HG02943 (cell line): ENCODE results near the gene KIN.
"Not testable (repeated sequence)": the region's sequence is repeated elsewhere in the genome, so short reads cannot be mapped to it uniquely, and the experiment has no call there.

Experiments
- ATAC-seq: cut with Tn5 transposase; IDR thresholded peaks from one replicate; pipeline ENCODE4 v1.9.1; 2021; ENCODE audit warnings: mild to moderate bottlenecking, low read depth, moderate library complexity; ENCODE audit not compliant: unreplicated experiment

The KIN gene, protein sequence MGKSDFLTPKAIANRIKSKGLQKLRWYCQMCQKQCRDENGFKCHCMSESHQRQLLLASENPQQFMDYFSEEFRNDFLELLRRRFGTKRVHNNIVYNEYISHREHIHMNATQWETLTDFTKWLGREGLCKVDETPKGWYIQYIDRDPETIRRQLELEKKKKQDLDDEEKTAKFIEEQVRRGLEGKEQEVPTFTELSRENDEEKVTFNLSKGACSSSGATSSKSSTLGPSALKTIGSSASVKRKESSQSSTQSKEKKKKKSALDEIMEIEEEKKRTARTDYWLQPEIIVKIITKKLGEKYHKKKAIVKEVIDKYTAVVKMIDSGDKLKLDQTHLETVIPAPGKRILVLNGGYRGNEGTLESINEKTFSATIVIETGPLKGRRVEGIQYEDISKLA

DNA sequence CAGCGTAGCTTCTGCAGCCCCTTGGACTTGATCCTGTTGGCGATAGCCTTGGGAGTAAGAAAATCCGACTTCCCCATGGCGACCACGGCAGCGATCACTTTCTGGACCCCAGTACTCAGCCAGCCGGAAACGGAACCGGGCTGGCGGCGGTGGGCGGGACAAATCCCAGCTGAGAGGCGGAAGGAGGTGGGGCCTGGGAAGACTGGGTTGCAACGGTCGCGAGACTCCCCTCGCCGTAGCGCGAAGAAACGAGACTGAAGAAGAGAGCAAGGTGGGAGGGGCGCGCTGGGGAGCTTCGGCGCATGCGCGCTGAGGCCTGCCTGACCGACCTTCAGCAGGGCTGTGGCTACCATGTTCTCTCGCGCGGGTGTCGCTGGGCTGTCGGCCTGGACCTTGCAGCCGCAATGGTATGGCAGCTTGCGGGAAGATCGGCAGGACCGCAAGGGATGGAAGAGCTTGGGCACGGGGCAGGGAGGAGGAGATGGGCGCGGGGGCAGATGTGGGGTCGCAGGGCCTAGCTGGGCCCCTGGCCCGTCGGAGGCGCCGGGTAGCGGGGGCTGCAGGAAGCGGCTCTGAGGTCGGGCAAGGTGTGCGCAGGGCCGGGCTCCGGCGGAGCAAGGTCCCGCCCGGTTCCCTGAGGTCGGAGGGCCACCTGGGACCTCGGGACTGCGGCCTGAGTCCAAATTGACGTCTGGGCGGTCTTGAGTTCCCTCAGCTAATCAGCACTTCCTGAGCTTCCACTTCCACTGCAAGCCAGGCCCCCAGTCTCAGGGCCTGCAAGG is at the start of gene KIN, which contains the start of gene ATP5F1C:
Gene KIN, minus strand, starts transcription at position 137 of the 782 bp plus-strand sequence. Its CDS starts 60 bp downstream, at position 77.
Gene ATP5F1C, plus strand, starts transcription at position 321 of the 782 bp plus-strand sequence. Its CDS starts 31 bp downstream, at position 352.
- ATAC-seq = peak; percentile 95

DNA sequence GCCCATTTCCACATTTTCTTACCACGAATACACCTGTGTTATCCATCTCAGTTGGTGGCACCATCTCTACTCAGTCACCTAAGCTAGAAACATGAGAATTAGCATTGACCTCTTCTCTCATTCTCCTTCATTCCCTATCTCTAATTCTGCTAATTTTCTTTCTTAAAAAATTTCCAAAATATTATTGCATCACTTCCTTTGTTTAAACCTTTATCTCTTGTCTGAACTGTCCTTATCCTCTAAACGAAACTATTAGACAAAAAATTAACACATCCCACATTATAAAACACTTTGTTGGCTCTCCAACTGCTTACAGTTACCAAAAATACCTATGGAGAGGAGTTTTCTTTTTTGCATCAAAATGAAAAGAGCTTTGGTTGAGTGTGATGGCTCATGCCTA is 48.8 kb upstream of the KIN start:
- ATAC-seq = no peak

DNA sequence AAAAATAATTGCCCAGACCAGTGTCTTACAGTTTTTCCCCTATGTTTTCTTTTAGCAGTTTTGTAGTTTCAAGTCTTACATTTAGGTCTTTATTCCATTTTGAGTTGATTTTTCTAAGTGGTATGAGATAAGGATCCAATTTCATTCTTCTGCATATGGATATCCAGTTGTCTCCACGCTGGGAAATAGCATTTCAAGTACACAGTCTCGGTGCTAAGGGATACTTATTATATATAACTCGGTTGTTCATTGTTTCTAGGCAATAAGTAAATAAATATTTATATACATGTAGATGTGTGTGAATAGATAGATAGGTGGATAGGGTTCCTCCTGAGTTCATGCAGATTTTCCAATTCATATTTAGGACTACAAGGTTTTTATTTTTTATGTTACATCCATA is 46.5 kb upstream of the KIN start:
- no peak for ATAC-seq

DNA sequence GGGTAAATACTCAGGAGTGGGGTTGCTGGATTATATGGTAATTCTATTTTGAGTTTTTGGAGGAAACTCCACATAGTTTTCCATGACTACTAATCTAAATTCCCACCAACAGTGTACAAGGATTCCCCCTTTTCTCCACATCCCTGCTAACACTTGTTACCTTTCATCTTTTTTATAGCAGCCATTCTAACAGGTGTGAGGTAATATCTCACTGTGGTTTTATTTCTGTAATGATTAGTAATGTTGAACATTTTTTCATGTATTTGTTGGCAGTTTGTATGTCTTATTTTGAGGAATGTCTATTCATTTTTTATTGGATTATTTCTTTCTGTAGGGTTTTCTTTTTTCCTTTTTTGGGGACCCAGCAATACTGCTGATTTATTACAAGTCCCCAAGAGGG is 45.4 kb upstream of the KIN start:
- ATAC-seq = no peak

DNA sequence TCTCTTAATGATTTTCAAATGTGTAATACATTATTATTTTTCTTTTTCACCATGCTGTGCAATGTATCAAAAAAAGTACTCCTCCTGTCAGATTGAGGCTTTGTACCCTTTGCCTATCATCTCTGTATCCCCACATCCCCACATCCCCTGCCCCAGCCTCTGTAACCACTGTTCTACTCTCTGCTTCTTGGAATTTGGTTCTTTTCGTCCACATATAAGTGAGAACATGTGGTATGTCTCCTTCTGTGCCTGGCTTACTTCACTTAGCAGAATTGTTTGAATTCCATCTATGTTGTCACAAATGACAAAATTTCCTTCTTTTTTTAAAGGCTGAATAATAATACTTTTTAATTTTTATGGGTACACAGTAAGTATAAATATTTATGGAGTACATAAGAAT is 44.3 kb upstream of the KIN start:
- no peak for ATAC-seq

DNA sequence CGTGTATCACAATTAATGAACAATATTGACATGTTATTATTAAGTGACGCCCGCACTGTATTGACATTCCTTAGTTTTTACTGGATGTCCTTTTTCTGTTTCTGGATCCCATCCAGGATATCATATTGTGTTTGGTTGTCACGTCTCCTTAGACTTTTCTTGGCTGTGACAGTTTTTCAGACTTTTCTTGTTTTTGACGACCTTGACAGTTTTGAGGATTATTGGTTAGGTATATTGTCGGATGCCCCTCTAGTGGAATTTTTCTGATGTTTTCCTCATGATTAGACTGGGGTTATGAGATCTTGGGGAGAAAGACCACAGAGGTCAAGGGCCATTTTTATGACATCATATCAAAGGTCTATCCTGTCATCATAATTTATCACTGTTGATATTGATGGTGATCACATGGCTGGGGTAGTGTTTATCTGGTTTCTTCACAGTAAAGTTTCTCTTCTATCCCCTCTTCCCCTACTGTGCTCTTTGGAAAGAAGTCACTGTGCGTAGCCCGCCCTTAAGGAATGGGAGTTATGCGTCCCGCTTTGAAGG is 41.6 kb upstream of the KIN start:
- no peak for ATAC-seq

DNA sequence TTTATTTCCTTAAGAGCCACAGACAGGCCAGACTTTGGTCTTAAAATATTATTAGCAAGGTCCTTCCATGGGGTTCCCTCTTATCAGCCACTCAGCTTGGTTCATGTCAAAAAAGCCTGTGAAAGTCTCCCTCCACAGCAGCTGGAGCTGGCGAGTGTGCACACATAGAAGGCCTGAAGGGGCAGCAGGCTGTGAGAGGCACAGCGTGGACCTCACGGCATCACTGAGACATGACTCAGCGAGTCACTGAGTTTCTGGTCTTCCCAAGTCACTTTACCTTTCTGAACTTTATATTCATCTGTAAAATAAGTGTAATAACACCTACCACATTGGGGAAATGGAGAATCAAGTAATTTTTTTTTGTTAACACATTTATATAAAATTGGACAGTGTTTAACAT is 39.2 kb upstream of the KIN start:
- ATAC-seq = no peak

DNA sequence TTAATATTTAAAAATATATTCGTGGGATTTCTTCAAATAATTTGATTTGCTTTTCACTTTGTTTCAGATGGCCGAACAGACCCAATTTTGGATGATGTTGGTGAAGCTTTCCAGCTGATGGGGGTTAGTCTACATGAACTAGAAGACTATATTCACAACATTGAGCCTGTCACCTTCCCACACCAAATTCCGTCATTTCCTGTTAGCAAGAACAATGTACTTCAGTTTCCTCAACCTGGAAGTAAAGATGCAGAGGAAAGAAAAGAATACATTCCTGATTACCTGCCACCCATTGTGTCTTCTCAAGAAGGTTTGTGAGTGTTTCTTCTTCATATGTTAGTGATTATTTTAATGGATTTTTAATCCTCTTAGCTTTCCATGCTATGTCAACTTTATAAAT is 36.5 kb upstream of the KIN start:
- no peak for ATAC-seq

DNA sequence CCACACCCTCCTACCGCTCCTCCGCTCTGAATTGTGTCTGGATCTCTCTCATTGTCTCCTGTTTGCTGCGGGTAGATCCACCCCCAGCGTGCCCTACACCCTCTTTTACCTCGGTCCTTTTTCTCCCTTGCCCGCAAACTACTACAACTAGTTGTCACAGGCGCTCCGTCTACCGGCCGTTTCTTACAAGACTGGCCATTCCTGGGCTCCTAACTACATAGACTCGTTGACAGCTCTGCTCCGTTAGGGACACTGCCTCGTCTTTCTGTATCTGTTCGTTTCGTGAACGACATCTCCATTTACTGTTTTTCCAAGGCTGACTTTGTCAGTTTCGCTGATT is 31.3 kb upstream of the KIN start:
- ATAC-seq = peak; percentile 38

DNA sequence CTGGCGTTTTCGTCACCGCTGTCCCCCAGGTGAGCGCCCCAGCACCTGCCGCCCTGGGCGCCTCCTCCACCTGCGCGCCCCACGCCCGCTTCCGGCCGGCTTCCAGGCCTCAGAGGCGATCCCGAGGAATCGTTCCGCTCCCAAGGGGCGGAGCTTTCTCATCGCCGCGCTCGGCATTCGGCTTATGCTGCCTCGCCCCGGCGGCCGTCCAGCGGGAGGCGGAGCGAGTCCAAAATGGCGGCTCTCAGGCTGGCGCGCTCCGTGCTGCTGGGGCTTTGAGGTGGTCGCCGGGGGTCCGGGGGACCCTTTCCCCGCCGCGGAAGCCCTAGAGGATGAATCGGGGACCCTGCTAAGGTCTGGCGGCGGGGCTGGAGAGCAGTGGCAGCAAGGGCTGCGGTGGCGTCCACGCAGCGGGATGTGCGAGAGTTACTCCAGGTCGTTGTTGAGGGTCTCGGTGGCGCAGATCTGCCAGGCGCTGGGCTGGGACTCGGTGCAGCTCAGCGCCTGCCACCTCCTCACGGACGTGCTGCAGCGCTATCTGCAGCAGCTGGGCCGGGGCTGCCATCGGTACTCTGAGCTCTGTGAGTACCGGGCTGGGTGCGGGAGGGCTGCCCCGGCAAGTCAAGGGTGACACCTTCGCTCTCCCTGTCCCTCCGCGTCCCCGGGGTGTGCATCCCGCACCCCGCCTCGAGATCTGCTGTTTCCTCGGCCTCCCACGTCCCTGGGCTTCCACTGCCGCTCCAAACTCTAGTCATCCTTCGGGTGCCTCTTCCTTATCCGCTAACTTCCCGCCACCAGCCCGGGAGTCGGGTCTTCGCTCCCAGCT is 30.7 kb upstream of the KIN start, which contains the start of gene TAF3:
Gene TAF3, plus strand, starts transcription at position 211 of the 826 bp plus-strand sequence. Its CDS starts 205 bp downstream, at position 416.
- ATAC-seq = peak; percentile 89

DNA sequence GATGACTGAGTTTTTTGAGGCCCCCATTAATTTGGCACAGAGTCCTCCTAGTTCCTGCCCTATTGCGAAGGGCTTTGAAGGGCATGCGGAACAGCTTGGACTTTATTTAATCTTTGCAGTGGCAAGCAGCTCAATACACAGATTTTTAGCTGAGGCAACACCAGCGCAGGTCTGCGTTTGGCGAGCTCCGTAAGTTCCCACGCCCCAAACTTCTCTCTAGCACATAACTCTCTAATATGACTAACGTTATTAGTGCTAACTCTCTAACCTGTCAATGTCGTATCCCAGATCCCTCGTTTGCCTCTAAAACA is 30.1 kb upstream of the KIN start:
- no peak for ATAC-seq

DNA sequence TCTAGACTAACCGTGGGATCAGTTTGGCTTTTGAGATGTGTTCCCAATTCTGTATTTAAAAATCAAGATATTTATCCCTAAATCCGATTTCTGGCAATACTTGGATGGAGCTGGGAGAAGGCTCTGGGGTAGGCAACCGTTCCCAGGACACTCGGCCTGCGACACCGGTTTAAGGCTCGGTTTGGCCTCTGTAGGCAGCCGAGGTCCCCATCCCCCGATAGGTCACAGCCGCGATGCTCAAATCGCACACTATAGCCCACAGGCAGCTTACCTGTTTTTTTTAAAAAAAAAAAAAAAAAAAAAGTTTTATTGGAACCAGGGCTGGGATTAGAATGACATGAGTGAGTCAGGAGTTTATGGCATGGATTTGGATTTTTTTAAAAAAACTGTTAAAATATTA is 29.8 kb upstream of the KIN start:
- ATAC-seq = no peak

DNA sequence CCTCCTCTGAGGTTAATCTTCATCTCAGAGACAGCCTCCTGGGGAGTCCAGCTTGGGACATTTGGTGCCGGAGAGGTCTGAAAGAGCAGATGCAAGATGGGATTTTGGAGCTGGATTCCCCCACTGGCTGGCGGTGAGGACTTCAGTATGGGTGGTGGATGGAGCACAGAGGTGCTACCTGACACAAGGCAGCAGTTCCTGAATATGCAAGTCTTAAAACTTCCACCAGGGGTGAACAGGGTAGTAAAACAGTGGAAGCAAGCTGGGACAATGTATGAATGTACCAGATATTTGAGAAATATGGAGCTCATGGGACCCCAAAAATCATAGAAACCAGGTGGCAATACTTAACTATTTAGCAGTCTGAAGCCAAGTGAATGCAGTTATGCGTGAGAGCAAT is 25.7 kb upstream of the KIN start:
- no peak for ATAC-seq

DNA sequence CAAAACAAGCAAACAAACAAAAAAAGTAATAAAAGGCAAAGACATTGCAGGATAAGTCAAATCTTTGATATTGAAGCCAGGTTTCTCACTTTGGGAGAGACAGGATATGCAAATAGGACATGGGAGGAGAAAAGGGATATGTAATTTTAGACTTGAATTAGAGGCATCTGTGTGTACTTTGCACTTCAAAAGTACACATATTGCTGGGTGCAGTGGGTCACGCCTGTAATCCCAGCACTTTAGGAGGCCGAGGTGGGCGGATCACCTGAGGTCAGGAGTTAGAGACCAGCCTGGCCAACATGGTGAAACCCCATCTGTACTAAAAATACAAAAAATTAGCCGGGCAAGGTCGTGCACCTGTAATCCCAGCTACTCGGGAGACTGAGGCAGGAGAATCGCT is 23.9 kb upstream of the KIN start:
- not testable (repeated sequence) for ATAC-seq

DNA sequence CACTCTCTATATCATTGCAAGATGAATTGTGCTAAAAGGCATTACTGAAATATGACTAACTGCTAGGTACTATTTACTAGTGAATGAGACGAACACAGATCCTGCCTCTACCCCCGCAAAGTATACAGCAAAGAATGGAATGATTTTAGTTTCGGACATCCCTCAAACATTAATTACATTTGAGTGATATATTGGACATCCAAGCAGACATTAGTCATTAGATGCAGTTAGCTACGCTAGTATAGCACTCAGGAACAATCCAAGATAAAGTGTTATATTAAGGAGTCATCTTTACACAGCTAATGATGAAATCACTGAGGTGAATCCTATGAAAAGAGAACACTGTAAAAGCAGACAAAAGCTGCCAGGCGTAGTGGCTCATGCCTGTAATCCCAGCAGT is 23.2 kb upstream of the KIN start:
- ATAC-seq = no peak

DNA sequence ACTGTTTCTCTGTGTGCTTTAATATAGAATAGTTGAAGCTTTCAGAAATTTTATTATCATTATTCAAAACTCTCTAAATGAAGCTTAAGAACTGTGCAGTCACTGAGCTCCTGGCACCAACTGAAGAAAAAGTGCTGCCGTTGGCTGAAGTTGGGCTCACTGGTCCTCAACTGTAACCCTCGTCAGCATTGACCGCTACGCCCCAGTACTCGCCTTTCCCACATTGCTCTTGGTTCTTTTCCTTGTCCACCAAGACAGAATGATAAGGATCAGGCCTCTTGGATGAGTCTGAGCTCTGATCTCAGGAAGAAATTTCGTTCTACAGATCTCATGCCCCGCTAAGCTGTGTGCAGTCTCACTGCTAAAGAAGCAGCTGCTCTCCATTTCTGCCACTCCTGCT is 22.6 kb upstream of the KIN start:
- ATAC-seq = no peak

DNA sequence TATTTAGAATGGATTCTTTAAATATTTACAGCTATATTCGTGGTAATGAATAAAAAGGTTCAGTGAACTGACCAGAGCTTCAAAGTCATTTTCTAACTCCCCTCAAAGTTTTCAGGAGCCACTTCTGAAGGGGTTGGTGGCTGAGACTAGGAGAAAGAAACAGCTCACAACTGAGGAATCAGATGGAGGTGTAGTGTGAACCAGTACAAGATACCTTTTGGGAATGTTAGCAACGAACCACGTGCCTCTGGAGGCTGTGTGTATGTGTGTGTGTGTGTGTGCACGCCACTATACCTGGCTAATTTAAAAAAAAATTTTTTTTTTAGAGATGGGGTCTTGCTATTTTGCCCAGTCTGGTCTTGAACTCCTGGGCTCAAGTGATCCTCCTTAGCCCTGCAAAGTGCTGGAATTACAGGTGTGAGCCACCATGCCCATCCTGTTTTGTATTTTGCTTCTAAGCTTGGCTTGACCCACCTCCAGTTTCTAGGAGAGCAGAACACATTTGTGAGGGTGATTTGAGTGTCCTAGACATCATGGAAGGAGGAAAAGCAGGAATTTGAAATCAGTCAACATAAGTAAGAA is 21.0 kb upstream of the KIN start:
- no peak for ATAC-seq

DNA sequence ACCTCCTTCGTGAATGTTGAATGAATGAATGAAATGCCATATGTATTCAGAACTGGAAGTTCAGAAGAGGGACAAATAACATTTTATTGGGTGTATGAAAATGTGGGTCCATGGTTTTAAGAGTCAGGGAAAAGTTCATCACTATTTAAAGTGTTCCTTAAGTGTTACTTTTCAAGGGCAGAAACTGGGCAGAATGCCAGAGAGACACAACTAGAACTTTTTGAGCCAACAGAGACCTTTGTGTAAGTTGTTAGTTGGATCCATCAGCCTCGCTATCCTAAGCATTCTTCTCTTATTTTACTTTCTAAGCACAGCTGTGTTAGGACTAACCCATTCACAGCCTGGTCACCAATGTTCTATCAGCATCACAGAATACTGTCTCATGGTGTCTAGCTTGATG is 16.9 kb upstream of the KIN start:
- no peak for ATAC-seq

DNA sequence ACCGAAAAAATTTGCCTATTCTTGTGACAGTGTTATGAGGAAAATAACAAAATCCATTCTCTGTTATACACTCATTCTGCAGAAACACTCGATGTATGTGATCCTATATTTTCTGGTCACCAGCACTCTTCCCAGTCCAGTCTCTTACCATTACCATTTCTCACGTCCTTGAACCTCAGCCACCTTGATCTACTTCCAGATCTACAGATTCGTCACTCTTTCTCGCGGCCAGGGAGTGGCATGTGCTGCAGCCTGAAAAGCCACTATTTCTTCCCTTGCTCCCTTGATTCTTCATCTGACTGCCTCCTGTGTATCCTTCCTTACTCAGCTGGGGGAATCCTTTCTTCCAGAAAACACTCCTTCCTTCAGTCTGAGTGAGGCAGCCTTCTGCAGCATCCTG is 16.4 kb upstream of the KIN start:
- no peak for ATAC-seq

DNA sequence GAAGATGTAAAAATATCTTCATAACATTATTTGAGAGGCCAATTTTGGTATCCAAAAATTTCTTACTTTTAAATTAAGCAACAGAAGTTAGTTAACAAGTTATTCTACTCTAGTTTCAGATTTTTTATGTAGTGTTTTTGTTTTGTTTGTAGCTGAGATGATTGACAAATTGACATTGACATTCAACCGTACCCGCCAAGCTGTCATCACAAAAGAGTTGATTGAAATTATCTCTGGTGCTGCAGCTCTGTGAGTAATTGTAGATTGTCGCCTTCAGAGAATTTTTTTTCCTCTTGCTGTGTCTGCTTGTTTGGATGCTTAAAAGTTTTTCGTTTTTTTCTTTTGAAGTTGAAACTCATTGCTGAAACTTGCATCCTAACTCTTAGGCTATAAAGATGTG is 14.8 kb upstream of the KIN start:
- no peak for ATAC-seq
